Measurements from ENCODE around the gene TEX55.
"Not testable (repeated sequence)": the region's sequence is repeated elsewhere in the genome, so short reads cannot be mapped to it uniquely, and the experiment has no call there.

The TEX55 gene

GRCh38 chr3:119145500-119146167 is at the start of gene TEX55:
Gene TEX55, plus strand, starts transcription at chr3:119146165. Its CDS starts 25 bp downstream, at chr3:119146190.
- no peak for DNase-seq

DNA sequence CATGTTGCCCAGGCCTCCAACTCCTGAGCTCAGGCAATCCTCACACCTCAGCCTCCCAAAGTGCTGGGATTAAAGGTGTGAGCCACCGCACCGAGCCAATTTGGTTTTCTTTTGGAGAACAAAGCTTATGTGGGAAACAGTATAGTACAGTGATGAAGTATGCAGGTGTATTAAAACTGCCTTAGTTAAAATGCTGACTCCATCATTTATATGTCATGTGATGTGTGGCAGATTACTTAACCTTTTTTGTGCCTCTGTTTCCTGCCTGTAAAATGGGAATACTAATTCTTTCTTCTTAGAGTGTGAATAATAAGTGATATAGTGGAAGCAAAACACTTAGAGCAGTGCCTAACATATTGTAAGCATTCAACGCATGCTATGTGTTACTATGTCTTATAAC is 48.0 kb upstream of the TEX55 start:
- no peak for DNase-seq

- no peak for DNase-seq
Measured at GRCh38 chr3:119098619-119099222, 47.2 kb upstream of the TEX55 start.

DNA sequence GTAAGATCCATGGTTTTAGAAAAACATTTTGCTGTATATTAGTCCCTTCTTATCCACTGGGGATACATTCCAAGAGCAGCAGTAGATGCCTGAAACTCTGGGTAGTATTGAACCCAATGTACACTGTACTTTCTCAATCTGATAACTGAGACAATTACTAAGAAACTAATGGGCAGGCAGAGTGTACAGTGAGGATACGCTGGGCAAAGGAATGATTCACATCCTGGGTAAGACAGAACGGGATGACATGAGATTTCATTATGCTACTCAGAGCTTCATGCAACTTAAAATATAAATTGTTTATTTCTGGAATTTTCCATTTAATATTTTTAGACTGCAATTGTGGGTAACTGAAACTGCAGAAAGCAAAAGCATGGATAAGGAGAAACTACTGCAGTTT is 46.2 kb upstream of the TEX55 start:
- no peak for DNase-seq

DNA sequence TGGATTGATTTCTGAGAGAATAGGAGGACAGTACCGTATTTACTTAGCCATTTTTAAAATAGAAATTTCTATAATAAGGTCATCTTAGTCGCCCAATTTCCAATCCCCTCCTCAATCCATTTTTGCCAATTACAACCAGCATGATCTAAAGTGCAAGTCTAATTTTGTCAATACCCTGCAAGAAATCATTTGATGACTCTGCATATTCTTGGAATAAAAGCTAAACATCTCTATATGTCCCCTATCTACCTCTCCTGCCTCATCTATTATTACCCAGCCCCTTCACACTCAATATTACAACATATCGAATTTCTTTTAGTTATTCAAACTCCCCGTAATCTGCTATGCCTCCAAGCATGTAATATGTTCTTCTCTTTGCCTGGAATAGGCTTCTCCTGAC is 41.9 kb upstream of the TEX55 start:
- DNase-seq: no peak

DNA sequence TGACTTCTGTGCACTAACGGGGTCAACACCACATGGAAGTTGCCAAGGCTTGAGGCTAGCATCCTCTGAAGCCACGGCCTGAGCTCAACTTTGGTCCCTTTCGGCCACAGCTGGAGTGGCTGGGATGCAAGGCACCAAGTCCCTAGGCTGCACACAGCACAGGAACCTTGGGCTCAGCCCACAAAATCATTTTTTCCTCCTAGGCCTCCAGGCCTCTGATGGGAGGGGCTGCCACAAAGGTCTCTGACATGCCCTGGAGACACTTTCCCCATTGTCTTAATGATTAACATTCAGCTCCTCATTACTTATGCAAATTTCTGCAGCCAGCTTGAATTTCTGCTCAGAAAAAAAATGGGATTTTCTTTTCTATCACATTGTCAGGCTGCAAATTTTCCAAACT is 27.6 kb upstream of the TEX55 start:
- not testable (repeated sequence) for DNase-seq

- DNase-seq: no peak
Measured at GRCh38 chr3:119120480-119120879, 25.5 kb upstream of the TEX55 start.

GRCh38 chr3:119122350-119122749 is 23.6 kb upstream of the TEX55 start:
- DNase-seq: no peak

DNA sequence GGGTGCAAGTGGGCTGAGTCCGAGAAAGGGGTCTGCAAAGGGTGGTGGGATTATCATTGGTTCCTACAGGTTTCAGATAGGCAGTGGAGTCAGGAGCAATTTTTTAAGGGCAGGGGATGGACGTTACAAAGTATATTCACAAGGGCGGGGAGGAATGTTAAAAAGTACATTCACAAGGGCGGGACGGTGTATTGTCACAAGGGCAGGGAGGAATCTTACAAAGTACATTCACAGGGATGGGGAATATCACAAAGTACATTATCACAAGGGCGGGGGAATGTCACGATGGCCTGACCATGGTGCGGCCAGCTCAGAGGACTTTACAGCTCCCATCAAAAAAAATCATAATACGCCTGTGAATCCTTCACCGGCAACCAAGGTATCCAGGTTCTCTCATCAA is 20.6 kb upstream of the TEX55 start:
- DNase-seq: no peak

- DNase-seq: no peak
Measured at GRCh38 chr3:119125742-119126504, 20.0 kb upstream of the TEX55 start.

- DNase-seq: not testable (repeated sequence)
Measured at GRCh38 chr3:119130291-119130690, 15.7 kb upstream of the TEX55 start.

- not testable (repeated sequence) for DNase-seq
Measured at GRCh38 chr3:119132291-119132690, 13.7 kb upstream of the TEX55 start.

DNA sequence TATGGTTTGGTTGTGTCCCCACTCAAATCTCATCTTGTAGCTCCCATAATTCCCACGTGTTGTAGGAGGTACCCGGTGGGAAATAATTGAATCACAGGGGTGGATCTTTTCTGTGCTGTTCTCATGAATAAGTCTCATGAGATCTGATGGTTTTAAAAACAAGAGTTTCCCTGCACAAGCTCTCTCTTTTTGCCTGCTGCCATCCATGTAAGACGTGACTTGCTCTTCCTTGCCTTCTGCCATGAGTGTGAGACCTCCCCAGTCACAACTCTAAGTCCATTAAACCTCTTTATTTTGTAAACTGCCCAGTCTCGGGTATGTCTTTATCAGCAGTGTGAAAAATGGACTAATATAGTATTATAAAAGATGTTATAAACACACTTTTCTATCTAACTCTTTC is 6.6 kb upstream of the TEX55 start:
- DNase-seq: not testable (repeated sequence)

DNA sequence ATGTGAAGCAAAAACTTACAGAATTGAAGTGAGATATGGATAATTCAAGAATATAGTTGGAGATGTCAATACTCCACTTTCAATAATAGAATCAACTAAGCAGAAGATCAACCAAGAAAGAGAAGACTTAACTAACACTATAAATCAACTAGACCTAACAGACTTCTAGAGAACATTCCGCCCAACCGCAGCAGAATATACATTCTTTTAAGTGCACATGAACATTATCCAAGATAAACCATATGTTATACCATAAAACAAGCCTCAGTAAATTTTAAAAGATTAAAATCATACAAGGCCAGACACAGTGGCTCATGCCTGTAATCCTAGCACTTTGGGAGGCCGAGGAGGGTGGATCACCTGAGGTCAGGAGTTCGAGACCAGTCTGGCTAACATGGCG is 5.5 kb upstream of the TEX55 start:
- no peak for DNase-seq

DNA sequence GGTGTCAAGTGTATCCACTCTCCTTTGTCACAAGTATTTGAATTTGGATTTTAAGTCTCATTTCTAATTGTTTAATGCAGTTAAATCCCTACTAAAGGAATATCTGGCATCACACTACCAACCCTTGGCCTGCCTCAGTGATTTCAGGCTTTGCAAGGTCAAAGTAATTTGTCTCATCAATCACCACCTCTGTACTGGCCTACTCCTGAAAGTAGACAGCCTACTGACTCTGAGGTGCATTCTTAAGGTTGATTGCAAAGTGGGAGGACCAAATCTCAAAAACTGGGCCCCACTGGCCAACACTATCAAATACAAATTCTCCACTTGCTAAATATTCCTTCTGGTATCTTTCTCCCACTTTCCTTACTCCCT is 851 bp upstream of the TEX55 start:
- DNase-seq: no peak

GRCh38 chr3:119146578-119147375 is 812 bp downstream of the TEX55 start:
- DNase-seq: no peak

DNA sequence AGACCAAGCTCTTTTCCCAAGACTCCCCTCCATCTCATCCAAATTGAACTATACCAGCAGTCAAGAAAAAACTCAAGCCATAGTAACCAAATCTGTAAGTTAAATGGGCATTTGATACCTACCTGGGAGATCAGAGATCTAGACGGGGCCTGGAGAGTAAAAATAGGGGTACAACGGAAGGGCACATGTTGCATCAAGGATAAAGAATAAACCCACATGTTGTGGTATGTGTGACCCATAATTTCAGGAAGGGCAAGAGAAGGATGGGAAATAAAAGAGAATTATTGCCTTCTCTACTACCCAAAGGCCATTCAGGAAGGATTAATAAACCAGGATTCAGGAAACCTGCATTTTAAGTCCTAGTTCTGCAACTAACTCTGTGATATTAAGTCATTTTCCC is 1.5 kb downstream of the TEX55 start:
- no peak for DNase-seq

DNA sequence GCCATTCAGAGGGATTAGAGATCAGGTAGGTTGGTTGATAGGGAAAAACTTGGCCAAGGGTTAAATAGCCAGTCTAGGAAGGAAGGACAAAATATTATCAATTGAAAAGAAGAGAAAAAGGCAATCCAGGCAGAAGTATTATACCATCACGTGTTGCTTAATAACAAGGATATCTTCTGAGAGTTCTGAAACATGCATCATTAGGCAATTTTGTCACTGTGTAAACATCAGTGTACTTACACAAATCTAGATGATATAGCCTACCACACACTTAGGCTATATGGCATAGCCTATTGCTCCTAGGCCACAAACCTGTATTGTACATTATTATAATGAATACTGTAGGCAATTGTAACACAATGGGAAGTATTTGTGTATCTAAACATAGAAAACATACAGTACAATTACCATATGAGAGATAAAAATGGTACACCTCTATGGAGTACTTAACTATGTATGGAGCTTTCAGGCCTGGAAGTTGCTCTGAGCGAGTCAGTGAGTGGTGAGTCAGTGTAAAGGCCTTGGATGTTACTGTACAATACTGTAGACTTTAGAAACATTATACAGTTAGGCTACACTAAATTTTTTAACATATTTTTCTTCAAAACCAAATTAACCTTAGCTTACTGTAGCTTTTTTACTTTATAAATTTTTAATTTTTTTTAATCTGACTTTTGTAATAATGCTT is 2.7 kb downstream of the TEX55 start:
- no peak for DNase-seq

DNA sequence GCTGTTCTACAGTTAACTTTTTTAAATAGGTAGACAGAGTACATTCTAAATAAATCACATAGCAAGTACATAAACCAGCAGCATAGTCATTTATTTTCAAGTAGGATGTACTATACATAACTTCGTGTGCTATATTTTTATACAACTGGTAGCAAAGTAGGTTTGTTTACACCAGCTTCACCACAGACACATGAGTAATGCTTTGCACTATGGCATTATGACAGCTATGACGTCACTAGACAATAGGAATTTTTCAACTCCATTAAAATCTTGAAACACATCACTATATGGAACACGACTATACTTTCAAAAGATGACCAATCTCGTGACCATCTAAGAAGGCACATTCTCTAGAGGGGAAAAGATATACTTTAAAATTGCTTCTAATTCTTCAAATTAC is 3.5 kb downstream of the TEX55 start:
- DNase-seq: no peak

GRCh38 chr3:119156868-119157267 is 10.9 kb downstream of the TEX55 start:
- no peak for DNase-seq

- DNase-seq: no peak
Measured at GRCh38 chr3:119157971-119158370, 12.0 kb downstream of the TEX55 start.

GRCh38 chr3:119160361-119160760 is 14.4 kb downstream of the TEX55 start:
- no peak for DNase-seq

DNA sequence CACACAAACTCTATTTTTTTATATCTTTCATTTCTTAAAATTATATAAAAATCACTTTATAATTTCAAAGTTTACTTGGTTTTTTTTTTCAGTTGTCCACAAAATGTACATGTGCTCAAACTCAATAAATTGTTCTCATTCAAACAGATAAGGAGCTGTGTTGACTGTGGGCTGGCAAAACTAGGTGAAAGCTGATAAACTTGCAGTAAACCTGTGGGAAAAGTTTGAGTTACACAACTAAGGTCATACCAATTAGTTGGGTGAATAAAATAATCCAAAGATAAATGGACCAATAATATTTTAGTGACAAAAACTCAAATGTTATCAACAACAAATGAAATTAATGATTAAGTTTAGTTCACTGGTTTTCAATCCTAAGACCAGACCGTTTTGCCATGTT is 14.8 kb downstream of the TEX55 start:
- no peak for DNase-seq

Data from bone marrow (tissue), 2 donors.